22Rv1 (cell line): ENCODE results near the gene SPRYD3.

ENCODE experiments used
- ZFX ChIP-seq: fragments of 450-650 bp; IDR thresholded peaks from 2 replicates; pipeline ENCODE4 v1.6.1; 2017; ENCODE audit warnings: antibody characterized with exemption, borderline replicate concordance
- TF ChIP-seq, protein P1 (sequence below): fragments of 450-650 bp; IDR thresholded peaks from 2 replicates; pipeline ENCODE4 v1.5.1; 2017; ENCODE audit warnings: mild to moderate bottlenecking

DNA sequence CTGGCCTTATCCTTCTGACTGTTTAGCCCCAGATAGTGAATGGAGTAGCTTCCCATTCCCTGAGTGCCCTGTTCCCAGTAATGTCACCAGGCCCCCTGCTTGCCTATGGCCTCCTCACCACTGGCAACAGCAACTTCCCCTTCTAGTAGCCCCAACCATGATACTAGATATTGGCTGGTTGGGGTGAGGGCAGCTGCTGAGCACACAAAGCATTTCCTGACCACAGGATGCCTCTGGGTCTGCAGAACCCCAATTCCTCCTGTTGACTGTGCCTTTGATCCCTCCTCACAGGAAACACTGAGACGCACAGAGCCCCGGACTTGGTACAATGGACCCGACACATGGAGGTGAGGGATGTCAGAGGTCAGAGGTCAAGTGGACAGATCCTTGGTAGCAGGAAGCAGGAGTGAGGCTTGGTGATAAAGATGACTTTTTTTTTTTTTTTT lies 24.7 kb upstream of the SPRYD3 start:
- TF ChIP-seq, protein P1, sequence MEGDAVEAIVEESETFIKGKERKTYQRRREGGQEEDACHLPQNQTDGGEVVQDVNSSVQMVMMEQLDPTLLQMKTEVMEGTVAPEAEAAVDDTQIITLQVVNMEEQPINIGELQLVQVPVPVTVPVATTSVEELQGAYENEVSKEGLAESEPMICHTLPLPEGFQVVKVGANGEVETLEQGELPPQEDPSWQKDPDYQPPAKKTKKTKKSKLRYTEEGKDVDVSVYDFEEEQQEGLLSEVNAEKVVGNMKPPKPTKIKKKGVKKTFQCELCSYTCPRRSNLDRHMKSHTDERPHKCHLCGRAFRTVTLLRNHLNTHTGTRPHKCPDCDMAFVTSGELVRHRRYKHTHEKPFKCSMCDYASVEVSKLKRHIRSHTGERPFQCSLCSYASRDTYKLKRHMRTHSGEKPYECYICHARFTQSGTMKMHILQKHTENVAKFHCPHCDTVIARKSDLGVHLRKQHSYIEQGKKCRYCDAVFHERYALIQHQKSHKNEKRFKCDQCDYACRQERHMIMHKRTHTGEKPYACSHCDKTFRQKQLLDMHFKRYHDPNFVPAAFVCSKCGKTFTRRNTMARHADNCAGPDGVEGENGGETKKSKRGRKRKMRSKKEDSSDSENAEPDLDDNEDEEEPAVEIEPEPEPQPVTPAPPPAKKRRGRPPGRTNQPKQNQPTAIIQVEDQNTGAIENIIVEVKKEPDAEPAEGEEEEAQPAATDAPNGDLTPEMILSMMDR: no peak
- no peak for TF ChIP-seq ZFX
